GM12891 (cell line): ENCODE data around the gene TPD52L3.

ENCODE experiments used
- POLR2A ChIP-seq: IDR thresholded peaks from 2 replicates; pipeline ENCODE4 v1.6.1; 2011; ENCODE audit warnings: low read depth, low read length, control low read depth
- POLR2AphosphoS5 ChIP-seq: IDR thresholded peaks from 2 replicates; pipeline ENCODE4 v1.6.1; 2011; ENCODE audit warnings: low read depth, low read length, control low read depth

GRCh38 chr9:6368831-6369230 lies 40.7 kb downstream of the TPD52L3 start:
- no peak for TF ChIP-seq POLR2A
- TF ChIP-seq POLR2AphosphoS5, result no peak
